Measurements from ENCODE around the gene CNTN1.

CNTN1 gene

DNA sequence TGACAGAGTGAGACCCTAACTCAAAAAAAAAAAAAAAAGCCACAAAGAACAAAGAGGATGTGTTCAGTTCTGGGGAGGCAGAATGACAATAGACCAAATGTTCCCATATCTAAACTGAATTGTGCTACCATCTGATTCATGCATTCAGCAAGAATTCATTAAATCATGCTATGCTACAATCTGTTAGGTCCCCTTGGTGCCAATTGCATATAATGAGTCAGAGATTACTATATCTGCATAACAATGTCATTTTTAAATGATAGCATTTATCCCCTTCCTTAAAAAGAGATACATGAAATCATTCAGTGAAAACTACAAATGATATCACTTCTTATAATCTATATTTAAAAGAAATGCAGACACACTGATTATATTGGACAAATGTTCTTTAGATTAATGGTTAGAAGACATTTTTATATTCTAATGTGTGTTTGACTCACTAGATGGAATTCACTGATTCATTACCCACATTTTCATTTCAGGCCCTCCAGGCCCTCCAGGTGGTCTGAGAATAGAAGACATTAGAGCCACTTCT, 288.3 kb downstream of the CNTN1 start:
- no peak for DNase-seq

DNA sequence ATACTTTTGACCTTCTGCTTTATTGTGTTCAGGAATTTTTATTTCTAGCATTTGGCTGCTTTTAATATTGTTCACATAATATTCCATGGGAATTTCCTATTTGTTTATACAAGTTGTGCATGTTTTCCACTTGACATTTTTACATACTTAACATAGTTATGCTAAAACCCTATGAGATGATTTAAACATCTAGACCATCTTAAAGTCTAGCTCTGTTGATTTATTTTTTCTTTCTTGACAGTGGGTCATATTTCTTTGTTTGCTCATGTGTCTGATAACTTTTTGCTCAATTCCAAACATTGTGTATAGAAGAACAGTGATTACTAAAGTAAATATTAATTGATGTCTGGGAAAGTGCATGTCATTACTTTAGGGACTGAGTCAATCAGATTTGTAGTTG, 293.8 kb downstream of the CNTN1 start:
- DNase-seq: no peak

DNA sequence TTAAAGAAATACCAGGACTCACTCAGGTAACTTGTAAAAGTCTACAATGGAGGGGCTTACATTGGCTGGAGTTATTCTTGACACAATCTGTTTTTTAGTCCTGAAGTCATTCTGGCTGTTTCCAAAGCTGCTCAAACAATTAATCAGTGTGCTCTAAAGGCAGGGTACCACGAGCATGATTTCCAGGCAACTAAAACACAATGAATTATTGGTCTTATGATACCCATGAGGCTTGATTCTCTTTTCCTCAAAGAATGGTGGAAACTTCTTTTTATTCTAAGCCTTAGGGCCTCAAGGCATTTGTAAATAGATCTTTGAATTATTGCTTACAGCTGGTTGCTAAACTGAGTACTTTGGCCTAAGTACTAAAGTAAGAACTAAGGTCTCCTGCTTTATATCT, 296.1 kb downstream of the CNTN1 start:
- DNase-seq: no peak

DNA sequence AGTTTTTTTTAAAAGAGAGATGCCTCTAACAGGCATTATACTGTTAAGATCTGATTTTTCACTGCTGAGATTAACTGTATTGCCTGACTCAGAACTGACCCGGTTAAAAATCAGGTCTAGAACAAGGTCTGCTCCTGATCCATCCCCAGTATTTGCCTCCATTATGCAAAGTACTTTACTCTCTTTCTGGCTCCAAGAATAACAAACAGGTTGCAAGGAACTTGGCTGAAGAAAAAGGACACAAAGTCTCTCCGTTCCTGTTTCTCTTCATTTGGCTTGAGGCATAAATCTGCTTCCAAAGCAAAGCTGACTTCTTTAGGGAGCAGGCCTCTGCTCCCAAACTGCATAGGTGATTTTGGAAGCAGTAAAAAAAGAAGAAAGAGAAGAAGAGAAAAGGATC, 296.6 kb downstream of the CNTN1 start:
- DNase-seq: no peak

DNA sequence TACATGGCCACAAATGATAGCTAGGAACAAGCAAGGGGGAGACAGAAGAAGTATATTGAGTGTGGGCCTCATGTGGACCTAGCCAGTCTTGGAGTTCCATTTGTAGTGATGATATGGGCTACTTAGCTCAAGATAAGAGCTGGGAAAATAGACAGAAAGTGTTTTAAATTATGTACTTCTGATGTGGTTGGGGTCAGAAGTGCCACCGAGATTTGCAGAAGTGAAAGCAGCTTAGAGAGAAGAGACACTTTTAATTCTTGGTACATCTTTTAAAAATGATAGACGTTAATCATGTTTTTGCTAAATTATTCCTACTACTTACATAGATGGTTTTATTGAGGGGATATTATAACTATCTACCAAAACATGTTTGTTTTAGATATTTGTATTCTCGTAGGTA, 297.5 kb downstream of the CNTN1 start:
- no peak for DNase-seq

DNA sequence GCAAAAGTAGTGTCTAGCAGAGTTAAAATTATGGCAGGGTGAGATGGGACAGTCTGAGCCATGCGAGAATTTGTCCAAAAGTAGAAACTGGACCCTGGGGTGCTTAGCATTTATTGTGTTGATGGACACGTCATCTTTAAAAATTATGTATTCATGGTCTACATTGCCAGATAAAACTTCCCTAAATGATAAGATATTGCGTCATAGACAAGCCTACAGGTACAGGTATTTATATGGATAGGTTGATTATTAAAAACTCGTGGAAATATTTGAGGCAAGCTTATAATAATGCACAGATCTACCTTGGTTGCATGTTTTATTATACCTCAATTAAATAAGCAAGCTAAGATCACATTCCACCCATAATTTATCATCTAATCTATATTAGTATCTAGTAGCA, 299.9 kb downstream of the CNTN1 start:
- DNase-seq: no peak

DNA sequence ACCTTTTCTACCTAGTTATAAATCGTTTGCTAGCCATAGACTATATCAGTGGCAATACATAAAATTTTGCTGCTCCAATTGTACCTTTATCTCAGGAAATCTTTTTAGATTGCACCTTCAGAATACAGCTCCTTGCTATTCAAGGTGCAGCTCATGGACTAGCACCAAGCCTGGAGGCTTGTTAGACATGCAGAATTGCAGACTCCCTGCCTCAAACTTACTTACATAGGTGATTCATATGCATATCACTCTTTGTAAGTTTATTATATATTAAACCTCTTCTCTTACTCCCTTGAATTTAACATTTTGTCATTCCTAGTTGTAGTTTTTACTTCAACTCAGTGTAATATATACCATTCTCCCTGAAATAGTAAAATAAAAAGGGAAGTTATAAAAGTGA, 300.4 kb downstream of the CNTN1 start:
- DNase-seq: no peak

DNA sequence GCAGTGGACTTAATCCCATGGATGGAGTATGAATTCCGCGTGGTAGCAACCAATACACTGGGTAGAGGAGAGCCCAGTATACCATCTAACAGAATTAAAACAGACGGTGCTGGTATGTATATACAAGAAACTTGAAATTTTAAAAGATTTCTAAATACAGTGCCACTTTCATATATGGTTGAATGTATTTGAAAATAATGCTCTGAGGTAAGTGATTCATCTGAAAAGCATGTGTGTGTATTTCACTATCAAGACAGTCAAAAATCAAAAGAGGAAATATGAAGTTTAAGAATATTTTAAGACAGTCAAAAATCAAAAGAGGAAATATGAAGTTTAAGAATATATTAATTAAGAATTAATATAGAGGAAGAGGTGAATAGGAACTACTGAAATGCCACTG, 300.9 kb downstream of the CNTN1 start:
- no peak for DNase-seq

DNA sequence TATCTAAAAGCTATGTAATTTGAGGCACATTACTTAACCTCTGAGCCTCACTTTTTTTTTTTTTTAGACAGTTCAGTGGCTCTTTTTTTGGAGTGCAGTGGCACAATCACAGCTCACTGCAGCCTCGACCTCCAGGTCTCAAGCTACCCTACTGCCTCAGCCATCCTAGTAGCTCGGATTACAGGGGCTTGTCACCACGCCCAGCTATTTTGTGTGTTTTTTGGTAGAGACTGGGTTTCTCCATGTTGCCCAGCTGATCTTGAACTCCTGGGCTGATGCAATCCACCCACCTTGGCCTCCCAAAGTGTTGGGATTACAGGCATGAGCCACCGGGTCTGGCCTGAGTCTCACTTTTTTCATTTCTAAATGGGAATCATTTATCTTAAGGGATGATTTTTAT, 303.9 kb downstream of the CNTN1 start:
- no peak for DNase-seq

DNA sequence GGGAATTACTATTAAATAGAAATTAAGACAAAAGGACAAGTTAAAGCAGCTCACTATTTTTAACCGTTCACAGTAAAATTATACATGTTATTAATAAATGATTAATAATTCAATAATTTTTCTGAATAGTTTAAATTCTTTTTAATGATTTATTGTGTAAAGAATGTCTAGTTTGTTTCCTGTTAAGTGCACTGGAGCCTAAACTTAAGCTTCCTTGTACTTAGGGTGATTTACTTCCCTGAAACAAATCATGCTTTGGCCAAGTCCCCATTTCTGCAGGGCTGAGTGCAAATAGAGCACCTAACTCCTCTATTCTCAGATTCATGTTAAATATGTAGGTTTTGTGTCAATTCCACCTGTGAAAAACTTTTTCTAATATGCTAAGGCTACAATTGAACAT, 307.0 kb downstream of the CNTN1 start:
- DNase-seq: no peak

DNA sequence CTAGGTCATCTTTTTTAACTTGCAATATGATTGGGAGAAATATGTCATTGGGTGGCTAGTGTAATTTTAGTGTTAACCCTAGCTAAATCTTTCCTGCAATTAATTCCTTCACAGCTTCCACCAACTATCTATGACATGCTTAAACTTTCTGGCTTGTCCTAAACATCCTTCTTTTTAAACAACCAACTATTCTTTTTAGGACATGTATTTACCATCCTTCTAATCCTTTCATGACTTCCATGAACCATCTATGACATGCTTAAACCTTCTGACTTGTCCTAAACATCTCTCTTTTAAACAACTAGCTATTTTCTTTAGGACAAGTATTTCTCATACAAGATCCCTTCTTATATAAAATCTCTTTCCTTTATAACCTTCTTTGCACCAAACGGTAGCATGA, 316.2 kb downstream of the CNTN1 start:
- DNase-seq: no peak

DNA sequence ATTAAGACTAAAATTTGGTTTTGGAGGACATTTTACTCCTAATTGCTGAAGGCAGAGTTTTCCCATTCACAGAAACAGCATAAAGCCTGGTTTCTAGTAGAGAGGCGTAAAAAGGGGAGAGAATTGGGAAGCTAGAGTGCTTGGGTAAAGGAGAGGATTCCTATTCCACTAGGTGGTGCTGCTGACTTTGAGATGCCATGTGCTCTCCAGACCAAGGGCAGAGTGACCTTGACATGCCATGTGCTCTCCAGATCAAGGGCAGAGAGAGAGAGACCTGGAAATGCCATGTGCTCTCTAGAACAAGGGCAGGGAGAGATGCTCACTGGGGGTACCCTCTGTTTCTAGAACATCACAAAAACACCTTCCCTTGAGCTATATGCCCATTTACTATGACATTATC, 319.7 kb downstream of the CNTN1 start:
- no peak for DNase-seq

DNA sequence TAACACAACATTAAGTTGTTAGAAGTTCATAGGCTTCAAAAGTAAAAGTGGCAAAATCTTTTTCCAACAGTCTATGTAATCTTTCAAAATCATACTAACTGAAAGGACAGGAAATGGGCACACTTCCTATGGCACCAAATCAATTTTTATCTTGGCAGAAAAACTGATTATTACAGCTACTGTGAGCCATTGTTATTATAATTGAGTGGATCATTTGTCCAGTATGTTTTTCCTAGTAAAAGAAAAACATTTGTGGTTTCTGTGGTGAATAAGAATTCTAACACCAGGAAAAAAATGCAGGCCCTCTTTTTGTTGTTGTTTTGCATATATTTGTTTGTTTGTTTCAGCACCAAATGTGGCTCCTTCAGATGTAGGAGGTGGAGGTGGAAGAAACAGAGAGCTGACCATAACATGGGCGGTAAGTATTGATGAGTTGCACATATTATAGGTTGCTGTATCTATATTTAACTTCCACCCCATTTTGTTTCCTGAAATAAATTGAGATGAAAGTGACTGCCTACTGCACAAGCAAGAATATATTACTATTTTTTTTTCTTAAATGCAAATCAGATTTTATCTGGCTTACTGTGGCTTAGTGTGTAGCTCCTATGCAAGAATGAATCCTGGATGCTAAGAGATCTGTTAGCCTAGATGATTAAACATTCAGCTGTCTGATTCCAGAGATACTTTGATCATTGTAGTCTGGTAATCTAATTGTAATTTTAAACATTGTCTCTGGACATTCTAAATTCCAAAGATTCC, 321.8 kb downstream of the CNTN1 start:
- no peak for DNase-seq

DNA sequence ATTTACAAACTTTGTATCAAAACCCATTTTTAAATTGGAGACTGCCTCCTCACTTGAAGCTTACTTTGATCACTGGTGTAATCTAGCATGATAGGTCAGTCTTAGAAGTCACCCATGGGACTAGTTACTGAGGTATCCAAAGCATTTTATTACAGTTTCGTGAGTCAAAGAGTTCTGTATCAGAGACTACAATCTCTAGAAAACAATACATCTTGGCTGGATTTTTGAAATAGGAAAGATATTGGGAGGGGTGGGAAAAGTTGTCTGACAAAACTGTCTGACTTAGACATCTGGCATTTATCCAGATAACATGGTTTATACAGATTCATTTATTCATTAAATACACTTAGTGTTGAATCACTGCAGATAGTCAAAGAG, 322.4 kb downstream of the CNTN1 start:
- no peak for DNase-seq

DNA sequence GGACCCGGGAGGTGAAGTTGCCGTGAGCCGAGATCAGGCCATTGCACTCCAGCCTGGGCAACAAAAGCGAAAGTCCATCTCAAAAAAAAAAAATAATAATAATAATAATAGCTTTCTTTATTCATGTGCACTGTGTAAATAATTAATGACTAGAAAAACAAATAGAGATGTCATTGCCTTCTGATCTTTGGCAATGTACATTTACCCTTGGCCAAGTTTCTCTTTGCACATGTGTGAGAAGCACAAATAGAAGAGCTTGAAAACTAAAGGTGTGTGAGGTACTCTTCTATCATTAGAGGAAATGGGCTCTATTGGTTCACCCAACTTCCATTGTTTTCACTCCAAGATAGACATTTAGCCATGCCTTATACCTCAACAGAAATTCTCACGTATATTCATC, 325.8 kb downstream of the CNTN1 start:
- DNase-seq: no peak

DNA sequence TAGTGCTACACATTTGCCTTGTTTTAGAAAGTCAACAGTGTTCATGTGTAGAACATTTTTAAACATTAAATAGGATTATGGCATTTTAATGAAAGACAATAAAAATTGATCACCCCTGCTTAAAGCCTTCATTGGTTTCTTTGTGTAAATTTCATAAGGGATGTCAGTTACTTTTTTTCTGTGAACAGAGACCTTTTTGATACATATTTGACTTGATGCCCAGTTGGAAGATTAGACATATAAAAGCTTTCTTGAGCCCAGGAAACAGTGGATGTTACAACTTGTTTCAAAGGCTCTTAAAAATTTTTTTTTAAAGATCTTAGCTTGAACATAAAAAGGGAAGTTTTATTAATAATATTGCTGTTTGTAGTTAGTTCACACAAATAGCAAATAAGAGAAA, 327.2 kb downstream of the CNTN1 start:
- no peak for DNase-seq

DNA sequence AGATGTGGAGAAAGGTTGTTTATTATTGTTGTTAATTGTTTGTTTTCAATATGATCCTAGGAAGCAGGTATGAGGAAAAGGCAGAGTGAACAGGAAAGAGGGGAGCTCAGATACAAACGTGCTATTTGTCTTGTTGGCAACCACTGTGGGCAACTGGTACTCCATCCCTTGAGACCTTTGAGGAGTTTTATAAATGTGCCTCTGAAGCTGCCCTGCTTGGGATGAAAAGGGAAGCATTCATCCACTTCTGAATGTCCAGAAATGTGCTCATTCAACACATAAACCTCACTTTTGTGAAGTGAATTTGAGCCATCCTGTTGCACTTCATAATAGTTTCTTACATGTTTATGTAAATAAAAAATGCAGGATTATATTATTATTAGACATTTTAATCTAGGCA, 331.6 kb downstream of the CNTN1 start:
- DNase-seq: no peak

DNA sequence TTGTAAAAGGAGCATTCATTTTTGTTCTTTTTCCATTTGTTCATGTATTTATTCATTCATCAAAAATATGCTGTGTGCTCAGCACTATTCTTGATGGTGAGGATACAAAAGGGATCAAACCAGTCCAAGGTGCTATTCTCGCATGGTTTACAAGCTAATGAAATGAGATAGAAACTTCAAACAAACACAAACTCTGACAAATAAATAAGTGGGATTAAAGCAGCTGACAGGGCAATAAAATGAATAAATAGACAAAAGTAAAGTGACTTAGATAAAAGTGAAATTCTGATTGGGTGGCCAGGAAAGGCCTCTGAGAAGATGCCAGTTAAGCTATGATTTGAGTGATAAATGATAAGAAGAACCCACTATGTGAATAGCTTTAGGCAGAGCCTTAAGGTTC, 333.9 kb downstream of the CNTN1 start:
- DNase-seq: no peak

DNA sequence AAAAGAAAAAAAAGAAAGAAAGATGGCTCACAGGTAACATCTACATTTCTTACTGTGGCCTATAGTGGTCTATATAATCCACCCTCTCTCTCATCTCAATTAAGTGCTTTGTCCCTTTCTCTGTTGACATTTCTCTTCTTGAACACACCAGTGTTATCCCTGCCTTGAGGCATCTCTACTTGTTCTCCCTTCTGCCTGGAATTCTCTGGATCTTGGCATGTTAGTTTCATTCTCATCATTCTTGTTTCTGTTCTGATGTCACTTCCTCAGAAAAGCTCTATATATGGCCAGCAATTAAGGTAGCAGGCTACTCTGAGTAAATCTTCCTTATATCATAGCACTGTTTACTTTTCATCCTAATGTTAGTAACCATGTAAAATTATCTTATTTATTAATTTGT, 340.1 kb downstream of the CNTN1 start:
- no peak for DNase-seq

DNA sequence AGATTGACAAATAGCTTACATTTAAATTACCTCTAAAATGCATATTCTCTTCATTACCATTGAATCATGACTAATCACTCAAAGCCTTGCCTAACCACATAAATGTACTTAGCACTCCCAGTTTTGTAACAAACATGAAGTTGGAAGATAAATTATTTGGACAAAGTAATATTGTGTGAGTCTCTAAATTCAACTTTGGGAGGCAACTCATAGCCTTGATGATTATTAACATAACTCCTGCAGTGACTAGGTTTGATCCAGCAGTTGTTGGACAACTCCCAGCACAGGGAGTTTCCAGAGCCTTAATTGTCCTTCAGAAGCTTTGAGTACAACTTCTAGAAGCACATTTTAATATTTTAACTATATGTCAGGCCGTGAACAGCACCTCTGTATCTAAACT, 342.4 kb downstream of the CNTN1 start:
- DNase-seq: no peak

DNA sequence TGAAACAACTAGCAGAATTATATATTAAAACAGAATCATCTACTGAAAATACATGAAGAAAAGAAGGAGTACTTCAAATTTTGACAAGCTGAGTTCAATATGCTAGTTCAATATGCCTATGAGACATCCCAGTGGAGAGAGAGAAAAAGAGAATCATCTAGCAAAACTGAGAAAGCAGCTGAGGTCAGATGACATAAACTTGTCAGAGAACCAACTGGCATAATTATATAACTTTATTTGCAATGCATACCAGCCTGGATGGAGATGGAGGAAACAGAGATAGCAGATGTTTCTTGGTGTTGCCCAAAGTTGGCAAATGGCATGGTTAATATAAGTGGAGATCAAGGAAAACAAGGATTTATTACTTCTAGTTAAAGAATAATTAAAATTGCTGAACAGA, 347.2 kb downstream of the CNTN1 start:
- no peak for DNase-seq

DNA sequence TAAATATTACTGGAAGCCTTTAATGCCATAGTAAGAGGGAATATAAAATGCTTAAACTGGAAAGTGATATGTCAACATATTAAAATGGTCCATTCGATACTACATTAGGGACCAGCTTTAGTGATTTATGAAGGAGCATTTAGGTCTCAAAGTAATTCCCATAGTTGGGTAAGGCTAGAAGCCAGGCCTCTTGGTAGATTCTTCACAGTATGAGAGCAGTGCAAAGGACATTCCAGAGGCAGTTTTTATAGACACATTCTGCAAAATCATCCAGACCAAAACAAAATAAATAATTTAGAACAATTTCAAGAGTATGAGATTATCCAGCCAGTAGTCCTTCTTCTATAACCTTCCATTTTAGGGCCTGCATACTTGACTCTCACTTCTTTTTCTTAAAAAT, 353.3 kb downstream of the CNTN1 start:
- DNase-seq: no peak

DNA sequence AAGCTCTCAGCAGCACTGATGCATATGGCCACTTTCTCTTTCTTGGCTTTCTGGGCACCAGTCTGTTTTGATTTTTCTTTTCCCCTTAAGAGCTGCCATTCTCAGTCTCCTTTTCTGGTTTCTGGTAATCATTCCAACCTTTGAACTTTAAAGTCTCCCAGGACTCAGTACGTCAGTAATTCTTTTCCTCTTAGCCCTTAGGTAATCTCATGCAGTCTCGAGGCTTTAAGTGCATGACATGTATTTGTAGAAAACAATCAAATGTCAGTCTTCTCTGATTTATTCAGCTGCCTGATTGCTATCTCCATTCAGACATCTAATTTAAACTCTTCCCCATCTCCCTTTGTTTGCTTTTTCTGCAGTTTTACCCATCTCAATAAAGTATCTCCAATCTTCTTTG, 356.8 kb downstream of the CNTN1 start:
- DNase-seq: no peak

DNA sequence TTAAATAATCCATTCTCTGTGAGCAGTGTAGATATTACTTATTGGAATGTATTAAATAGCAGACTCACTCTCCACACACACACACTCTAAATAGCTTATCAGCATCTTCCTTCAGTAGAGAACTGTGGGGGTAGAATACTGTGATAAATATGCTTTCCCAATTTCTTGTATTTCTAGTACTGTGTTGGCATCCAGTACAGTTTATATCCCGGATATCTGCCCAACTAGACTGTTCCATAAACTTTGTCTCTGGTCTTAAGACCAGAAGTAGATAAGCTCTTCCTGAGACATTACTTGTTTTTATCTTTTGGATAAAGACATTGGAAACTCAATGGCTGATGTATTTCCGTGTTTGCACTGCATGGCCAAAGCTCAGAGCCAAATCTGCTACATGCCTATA, 359.7 kb downstream of the CNTN1 start:
- DNase-seq: no peak

DNA sequence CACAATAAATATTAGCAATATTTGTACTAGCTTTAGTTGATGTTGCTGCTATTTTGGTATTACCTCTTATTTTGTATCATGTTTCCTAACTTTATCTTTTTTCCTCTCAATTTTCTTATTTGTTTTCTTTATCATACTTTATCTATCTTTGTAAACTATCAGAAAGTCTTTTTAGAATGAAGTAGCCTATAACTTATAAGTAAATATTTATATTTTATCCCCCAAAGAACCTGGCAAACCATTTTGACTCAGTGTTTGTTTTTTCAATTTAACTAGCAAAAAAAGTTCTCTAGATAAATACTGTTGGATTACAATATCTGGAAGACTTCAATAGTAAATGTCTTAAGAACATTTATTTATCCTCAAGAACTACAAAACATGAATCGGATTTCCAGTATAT, 360.2 kb downstream of the CNTN1 start:
- no peak for DNase-seq

DNA sequence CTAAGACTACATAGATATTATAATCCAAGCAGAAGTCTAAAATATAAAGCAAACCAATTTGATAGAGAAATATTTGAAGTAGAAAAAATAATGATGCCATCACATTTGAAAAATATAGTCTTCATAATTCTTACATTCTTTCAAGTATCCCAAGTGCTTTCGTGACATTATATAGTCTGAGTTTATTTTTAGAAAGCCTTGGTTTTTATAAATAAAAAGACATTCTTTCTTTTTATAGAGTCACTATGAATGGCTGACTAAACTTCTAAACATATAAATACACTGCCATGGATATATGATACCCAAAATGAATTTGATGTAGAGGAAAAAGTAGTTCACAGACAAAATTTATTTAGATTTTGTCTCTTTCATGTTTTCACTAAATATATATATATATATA, 360.8 kb downstream of the CNTN1 start:
- no peak for DNase-seq

Data from CD4-positive, alpha-beta T cell treated with Interferon gamma for 1 hour (primary cell).